Hindlimb muscle (tissue), 1 donor: ENCODE results near the gene LRRC10B. TPM values are rescaled to one million over a fixed set of nuclear protein-coding genes. Genes with fewer than 3 reads are reported as not detected.

Experiments used
- DNase-seq: peaks from one replicate; pipeline ENCODE4 v3.0.0-alpha.2; 2013
- polyA plus RNA-seq: library from polyadenylated mRNA; unstranded; fragments of 120-200 nt; gene quantifications from one replicate; pipeline ENCODE4 v1.2.1, GENCODE V29; 2013; ENCODE audit not compliant: insufficient read length

The LRRC10B gene
- polyA plus RNA-seq, 1 donor = not detected

DNA sequence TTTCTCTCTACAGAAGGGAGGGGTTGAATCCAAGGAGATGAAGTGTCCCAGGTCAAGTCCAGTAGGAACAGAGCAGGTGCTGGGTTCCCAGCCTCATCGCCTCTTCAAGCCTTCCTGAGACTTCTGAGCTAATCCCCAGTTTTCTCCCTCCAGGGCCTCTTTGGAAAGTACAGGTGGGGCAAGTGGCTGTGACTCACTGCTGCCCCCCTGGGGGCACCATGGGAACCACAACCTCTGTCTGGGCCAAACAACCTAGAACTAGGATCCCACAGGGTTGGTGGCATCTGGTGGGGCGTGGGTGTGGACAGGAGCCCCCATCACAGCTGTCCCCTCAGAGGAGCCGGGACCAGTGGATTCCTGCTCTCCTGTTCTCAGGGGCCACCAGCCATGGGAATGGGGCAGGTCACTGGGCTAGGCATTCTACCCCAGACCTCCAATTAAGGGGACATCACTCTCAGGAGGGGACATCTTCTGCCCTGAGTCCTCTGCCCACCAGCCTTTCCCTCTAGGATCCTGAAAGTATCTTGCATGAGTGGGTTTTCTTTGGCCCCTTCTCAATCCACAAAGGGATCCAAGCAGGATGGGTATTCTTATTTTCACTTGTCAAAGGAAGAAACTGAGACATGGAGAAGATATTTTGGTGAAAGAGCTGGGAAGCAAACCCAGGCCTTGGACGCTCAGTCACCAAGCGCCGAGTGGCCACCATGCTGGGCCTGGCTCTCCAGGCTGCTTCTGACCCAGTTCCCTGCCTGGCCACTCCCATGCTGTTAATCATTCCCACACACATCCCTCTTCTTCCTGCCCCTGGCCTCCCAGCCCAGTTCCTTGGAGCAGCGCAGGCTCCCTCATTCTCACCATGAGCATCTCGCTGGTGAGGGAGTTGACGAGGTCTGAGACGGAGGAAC is 23.8 kb downstream of the LRRC10B start:
- DNase-seq = no peak

DNA sequence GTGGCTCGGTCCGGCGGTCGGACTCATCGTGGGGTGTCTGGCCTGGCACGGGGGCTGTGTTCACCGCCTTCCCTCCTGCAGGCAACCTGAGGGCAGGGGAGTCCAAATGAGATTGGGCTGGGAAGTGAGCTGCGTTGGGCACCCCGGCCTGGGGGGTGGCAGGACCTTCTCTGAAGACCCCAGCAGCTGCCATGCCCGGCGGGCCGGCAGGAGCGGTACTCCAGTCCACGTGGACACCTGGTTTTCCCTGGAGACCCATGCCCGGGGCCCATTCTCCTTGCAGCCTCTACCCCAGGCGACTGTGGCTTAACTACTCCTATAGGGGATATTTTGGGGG is 24.5 kb downstream of the LRRC10B start:
- DNase-seq = no peak

DNA sequence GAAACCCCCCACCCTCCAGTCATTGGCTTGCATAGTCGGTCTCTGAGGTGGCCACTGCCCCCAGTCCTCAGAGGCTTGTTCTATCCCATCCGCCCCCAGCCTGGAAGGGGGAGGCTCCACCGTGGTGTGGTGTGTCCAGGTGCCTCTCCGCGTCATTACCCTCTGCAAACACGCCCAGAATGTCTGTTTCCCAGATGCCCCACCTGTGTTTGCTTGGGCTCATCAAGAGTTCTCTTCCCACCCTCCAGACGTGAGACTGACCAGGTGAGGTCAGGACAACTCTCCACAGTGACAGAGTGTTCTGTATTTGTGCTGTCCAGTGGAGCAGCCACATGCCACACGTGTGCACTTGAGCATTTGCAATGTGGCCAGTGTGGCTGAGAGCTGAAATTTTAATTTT is 24.9 kb downstream of the LRRC10B start:
- DNase-seq = no peak

DNA sequence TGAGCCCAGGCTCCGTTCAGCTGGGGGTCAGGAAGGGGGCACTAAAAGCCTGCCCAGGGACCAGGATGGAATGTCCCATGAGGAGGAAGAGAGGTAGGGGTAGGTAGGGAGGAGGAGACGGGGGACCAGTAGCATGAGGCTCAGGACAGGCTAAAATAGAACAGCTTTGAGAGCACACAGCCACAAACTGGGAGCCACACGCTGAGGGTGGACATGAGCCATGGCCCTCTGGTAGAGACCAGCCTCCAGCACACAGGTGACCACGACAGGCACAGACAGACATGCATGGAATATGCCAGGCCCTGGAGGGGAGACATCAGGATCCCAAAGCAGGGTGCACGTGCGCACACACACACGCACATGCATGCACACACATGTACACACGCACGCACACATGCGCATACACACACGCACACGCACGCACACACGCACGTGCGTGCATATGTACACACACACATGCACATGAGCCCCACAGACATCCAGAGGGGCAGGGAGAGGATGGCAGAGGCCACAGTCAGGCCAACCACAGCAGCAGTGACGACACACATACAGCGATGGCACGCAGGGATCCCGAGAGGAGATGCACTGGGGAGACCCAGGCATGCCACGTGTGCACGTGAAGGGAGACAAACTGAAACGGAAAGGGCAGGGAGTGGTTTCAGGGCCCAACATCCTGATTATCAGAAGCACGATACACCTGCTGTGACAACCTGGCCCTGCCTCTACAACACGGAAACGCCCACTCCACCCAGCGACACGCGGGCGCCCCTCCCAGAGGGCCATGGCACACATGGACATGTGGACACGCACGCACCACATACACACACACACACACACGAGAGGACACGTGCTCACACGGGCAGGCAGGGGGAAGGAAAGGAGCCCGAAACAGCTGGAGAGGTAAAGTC is 25.7 kb downstream of the LRRC10B start:
- DNase-seq = no peak

DNA sequence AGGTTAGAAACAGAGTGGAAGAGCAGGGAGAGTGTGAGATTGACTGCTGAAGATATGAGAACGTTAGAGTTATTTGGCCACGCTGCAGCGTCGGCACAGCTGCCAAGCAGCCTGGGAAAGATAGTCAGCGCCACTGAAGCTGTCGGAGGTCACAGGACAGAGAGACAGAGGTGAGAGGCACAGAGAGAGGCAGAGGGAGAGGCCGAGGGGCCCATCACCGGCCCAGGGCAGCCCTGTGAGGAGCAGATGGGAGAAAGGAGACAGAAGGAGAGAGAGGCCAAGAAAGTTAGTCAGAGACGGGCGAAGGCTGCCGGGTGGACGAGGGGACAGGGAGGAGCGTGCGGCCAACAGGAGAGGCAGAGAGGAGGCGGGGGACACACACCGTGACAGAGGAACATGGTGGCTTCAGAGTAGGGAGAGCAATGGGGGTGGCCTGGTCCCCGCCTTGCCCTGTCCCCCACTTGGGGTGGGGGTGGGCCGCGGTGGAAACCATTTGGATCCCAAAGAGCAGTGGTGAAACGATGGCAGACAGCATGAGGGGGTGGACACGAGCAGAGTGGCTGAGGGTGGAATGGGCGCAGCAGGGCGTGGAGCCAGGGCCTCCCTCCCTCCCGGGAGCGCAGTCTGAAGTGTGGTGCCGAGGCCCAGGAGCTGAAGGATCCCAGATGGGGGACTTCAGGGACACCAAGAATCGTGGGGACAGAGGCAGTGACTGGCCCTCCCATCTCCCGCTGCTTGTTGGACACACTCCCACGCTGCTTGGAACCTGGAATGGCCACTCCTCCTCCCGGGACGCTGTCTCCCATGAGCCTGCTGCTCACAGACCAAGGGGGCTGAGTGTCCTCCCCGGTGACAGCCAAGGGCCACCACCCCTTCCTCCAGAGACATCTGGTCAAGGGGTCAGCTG is 26.6 kb downstream of the LRRC10B start:
- no peak for DNase-seq

DNA sequence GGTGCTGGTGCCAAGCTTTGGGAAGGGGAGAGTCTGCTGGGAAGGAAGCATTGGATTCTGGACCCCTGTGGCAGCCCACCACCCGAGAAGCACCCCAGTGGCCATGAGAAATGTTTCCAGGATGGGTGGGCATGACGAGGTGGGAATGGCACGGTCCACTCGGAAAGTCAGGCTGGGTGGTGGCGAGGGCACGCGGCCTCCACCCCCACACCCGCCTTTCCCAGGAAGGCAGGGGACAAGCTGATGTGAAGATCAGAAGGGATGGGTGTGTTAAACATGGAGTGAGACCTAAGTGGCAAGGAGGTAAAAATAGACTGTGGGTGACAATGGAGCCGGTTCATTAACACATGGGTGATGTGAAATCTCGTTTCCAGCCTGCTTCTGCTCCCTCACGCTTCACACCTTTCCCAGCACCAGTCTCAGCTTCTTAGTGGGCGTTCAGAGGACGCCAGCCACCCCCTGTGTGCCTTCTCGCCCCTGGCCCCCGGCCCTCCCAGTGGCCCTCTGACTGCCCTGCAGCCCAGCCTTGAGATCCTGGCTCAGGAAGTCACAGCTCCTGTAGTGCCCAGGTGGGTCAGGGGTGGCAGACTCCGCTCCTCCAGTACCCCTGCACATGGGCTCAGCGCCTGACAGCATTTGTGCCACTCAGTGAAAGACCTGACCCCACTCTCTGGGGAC is 27.6 kb downstream of the LRRC10B start:
- no peak for DNase-seq

DNA sequence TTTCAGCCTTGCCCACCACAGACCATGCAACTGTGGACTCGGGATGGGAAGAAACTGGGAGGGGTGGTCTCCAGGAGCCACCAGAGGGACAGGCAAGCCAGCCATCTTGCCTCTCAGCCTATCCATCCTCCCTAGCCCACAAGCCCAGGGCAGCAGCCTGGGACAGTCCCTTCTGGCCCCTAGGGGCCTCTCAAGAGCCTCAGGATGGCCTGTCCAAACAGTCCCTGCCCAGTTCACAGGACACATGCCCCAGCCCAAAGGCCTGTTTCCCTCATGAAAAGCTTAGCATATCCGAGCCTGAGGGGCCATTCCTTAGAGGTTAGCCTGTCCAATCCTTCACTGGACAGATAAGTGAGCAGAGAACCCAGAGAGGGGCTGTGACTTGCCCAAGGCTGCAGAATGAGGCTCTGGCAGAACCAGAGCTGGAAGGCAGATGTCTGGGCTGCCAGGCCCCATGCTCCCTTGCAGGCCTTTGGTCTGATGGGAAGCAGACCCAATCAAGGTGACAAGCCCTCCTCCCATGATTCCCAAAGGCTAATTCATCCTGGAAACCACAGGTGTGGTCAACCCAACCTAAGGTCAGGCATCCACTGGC is 28.2 kb downstream of the LRRC10B start:
- no peak for DNase-seq

- no peak for DNase-seq
Measured at GRCh38 chr11:61537326-61537725, 28.8 kb downstream of the LRRC10B start.

DNA sequence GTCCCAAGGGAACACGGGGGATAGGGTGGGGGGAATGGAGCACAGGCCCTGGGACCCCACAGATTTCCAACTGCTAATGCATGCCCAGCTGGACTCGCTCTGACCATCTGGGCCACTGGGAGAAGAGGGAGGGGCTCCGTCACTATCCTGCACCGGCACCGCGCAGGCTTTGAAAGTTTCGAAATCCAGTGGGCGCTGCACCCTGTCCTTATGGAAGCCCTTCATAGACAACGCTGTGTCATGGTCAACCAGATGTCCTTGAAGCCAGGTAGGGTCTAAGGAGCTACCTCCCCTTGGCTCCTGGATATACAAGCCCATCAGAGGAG is 30.1 kb downstream of the LRRC10B start:
- DNase-seq = no peak

DNA sequence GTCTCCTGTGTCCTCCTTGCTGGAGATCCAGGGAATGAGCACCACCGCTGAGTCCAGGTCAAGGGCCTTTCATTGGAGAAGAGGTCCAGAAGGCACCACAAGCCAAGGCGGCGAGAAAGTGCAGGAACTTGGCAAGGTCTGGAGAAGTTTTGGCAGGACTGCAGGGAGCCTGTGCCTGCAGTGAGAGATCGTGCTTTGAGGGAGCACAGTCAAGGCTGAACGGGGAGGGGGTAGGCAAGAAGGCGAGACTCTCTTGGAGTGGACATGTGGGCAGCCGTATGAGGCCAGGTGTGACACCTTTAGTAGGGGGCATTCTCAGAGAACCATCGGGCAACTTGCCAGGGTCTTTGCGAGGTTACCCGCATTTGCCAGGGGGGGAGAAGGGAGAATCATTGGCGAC is 30.5 kb downstream of the LRRC10B start:
- DNase-seq = no peak

- DNase-seq = peak; percentile 59
Measured at GRCh38 chr11:61539831-61540357, 31.3 kb downstream of the LRRC10B start.

GRCh38 chr11:61540528-61540927 is 32.0 kb downstream of the LRRC10B start:
- DNase-seq = no peak

GRCh38 chr11:61541598-61541997 is 33.0 kb downstream of the LRRC10B start:
- DNase-seq = peak; percentile 56

GRCh38 chr11:61542024-61542461 is 33.5 kb downstream of the LRRC10B start:
- DNase-seq = no peak

DNA sequence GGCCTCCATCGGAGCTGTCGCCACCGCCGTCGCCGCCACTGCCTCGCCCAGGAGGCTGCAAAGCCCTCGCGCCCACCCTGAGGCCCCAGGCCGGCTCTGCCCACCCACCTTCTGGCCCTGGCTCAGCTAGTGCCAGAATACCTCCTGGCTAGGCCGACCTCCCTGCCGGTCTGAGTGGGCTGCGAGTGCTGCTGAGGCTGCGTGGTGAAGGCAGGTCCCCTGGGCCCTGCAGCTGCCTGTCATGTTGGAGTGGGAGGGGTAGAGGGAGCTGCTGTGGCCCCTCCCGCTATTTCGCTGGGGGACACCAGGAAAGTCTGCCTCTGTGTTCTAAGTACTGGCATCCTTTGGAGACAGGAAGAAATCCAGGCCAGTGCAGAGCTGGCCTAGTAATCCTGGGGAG is 34.2 kb downstream of the LRRC10B start:
- DNase-seq = peak; percentile 34

DNA sequence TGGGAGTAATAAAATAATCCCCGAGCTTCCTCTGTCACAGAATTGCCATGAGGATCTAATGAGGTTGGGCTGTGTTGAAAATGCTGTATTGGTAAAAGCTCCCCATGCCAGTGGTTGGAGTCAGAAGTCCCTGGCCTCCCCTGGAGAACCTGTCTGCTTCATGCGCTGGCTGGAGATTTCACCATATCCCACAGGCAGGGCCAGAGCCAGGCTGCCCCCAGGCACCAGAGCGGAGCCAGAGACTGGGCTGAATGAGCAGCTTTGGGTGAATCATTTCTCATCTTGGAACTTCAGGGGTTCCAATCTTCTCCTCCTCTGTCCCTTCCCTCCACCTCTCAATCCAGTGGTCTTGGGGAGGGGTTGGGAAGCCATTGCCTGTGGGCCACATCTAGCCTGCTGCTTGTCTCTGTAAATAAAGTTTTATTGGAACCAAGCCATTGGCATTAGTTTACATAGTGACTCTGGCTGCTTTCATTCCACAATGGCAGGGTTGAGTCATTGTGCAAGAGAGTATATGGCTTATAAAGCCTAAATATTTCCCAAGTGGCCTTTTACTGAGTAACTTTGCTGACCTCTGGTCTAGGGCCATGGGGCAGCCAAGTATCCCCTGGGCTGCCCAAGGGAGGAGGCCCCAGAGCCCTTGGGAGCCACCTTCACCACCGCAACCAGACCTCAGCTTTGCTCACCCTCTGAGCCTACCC is 35.2 kb downstream of the LRRC10B start:
- DNase-seq = no peak

GRCh38 chr11:61544466-61544865 is 35.9 kb downstream of the LRRC10B start:
- no peak for DNase-seq

- no peak for DNase-seq
Measured at GRCh38 chr11:61545341-61545740, 36.8 kb downstream of the LRRC10B start.

- no peak for DNase-seq
Measured at GRCh38 chr11:61545921-61546320, 37.4 kb downstream of the LRRC10B start.

- no peak for DNase-seq
Measured at GRCh38 chr11:61546663-61547062, 38.1 kb downstream of the LRRC10B start.

DNA sequence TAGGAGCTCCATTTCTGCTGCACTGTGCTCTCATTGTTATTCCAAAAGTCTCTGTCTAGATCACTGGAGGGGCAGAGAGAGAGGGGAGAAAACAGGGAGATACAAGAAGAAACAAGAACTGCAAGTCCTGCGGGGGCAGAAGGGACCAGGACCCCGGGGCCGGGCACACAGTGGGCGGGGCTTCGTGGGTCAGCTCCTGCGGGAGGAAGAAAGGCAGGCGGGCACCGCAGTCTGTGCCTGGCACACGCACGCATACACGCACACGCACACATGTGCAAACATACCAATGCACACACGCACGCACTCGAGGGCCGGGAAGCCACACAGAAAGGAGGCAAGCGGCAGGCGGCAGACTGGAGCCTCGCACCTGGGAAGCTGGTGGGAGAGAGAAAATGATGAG is 38.7 kb downstream of the LRRC10B start:
- no peak for DNase-seq
